ENCODE measurements around the gene NPAS3. TPM values are rescaled to one million over a fixed set of nuclear protein-coding genes. Genes with fewer than 3 reads are reported as not detected.

Gene NPAS3
- total and polyA plus RNA-seq, 2 of the 8 experiments (the other 6 are each of a cell fraction or from before 2014, with no cell fraction given), result 0.11 to 0.60 TPM

DNA sequence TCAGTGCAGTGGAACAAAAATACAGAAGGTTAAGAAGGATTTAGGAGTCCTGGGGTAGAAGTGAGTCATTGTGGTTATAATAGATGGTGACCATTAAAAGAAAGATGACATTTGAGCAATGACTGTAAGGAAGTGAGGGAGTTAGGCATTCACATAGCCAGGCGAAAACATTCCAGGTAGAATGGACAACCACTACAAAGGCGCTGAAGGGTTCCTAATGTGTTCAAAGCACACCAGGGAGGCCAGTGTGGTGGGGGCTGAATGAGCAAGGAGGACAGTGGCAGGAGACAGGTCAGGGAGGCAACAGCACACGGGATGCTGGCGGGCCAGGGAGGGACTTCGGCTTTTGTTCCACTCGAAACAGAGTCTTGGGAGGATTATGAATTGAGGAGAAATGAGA is 129.9 kb downstream of the NPAS3 start:
- 93% methylated on average over 6 of the region's 6 CpGs; no CpG with 5 or more reads in 1 of the 2 experiments for WGBS, 2 experiments (ENCODE audit: extremely low coverage in 1 of 2, insufficient coverage in 1 of 2, insufficient read length in 1 of 2, insufficient replicate concordance in 2 of 2, low coverage in 1 of 2, low lambda C conversion rate in 2 of 2, missing lambda C conversion rate in 1 of 2)
- FAIRE-seq, result no peak
- CTCF ChIA-PET (ENCODE audit: partially characterized antibody), result no interaction called here
- no peak for TF ChIP-seq POLR2A (IDR thresholded peaks at IDR 0.05; ENCODE audit: control extremely low read depth in 1 of 2, low read depth in 2 of 2, low read length in 2 of 2)
- no peak for TF ChIP-seq YY1 (IDR thresholded peaks at IDR 0.05; ENCODE audit: low read depth, low read length)
- TF ChIP-seq TCF12 (IDR thresholded peaks at IDR 0.05; ENCODE audit: low read depth, low read length), result no peak
- TF ChIP-seq KDM5A (IDR thresholded peaks at IDR 0.05; ENCODE audit: low read length), result no peak
- TF ChIP-seq BRCA1 (IDR thresholded peaks at IDR 0.05; ENCODE audit: low read depth, low read length), result no peak

More for the DNA sequence above, 129.9 kb downstream of the NPAS3 start:
- Histone ChIP-seq H3K79me1 (ENCODE audit: low read depth, low read length) (no peaks in the 10 kb centered on the region), H3K4ac (replicated peaks; ENCODE audit: insufficient read length, low read depth, low read length) (no peak overlapping the region), H2BK12ac (ENCODE audit: low read depth, low read length) (no peak overlapping the region), H3K9me3 (ENCODE audit: insufficient read depth in 2 of 2, low read depth in 1 of 2, low read length in 1 of 2) (no peaks in the 10 kb centered on the region), H3K23me2 (ENCODE audit: low read depth, low read length) (no peaks in the 10 kb centered on the region), H4K5ac (ENCODE audit: insufficient read length, low read depth, low read length) (no peak overlapping the region), H2BK20ac (ENCODE audit: low read length) (no peak overlapping the region), H3K27me3 (replicated peaks in 1 of 4; ENCODE audit: control insufficient read depth in 3 of 4, extremely low read depth in 1 of 4, insufficient read depth in 3 of 4, low read length in 3 of 4) (no peaks in the 10 kb centered on the region), H3K4me1 (replicated peaks in 1 of 4; ENCODE audit: control insufficient read depth in 3 of 4, insufficient read depth in 4 of 4, low read length in 3 of 4) (no peaks in the 10 kb centered on the region), H3K18ac (ENCODE audit: extremely low read depth, low read length) (no peak overlapping the region), H4K8ac (ENCODE audit: extremely low read depth, insufficient read depth, low read length) (no peak overlapping the region), H3K79me2 (ENCODE audit: control insufficient read depth in 1 of 2, insufficient read depth in 2 of 2, low read length in 2 of 2) (no peaks in the 10 kb centered on the region), H3K27ac (ENCODE audit: low read depth, low read length) (no peak overlapping the region), H3K4me3 (ENCODE audit: extremely low read depth in 1 of 4, insufficient read depth in 2 of 4, low read depth in 3 of 4, low read length in 4 of 4) (no peak overlapping the region), H3K14ac (ENCODE audit: insufficient read length) (no peak overlapping the region), H2BK15ac (ENCODE audit: low read length) (no peak overlapping the region), H3K56ac (replicated peaks; ENCODE audit: insufficient read length, low read depth, low read length) (no peak overlapping the region), H3K36me3 (ENCODE audit: control insufficient read depth in 2 of 4, insufficient read depth in 4 of 4, low read length in 3 of 4) (no peaks in the 10 kb centered on the region), H4K20me1 (replicated peaks in 1 of 2; ENCODE audit: control insufficient read depth in 1 of 2, insufficient read depth in 2 of 2, low read length in 2 of 2) (no peaks in the 10 kb centered on the region), H2BK120ac (replicated peaks; ENCODE audit: low read depth, low read length) (no peak overlapping the region), H2AFZ (ENCODE audit: low read length) (no peak overlapping the region), H3K9ac (replicated peaks in 1 of 4; ENCODE audit: extremely low read depth in 1 of 4, low read depth in 3 of 4, low read length in 3 of 4) (no peak overlapping the region), H3K4me2 (ENCODE audit: insufficient read depth in 1 of 2, low read depth in 2 of 2, low read length in 2 of 2) (no peak overlapping the region), H3K23ac (ENCODE audit: insufficient read length) (no peak overlapping the region), H2BK5ac (ENCODE audit: low read depth, low read length) (no peak overlapping the region), H2AK5ac (ENCODE audit: low read depth, low read length) (no peak overlapping the region), H4K91ac (replicated peaks; ENCODE audit: insufficient read length, low read length) (no peak overlapping the region)
- no peak for DNase-seq (ENCODE audit: low read depth in 1 of 2, low spot score in 2 of 2)
- POLR2A ChIA-PET (ENCODE audit: partially characterized antibody), result no interaction called here

All from H1 (cell line).